Esophagus muscularis mucosa (tissue), 4 donors: ENCODE measurements around the gene KRT13. TPM values are rescaled to one million over a fixed set of nuclear protein-coding genes. Genes with fewer than 3 reads are reported as not detected.

Experiments used
- DNase-seq: peaks from one replicate; pipeline ENCODE4 v3.0.0-alpha.2; 2017; ENCODE audit errors: extremely low spot score
- H3K27ac ChIP-seq, 4 donors: fragments of 200-600 bp; sonication (generic); replicated peaks in 1 of 4; 1 replicate in 3 of 4; 2 replicates in 1 of 4; pipeline ENCODE4 v1.5.1; 2016 to 2019; ENCODE audit warnings: mild to moderate bottlenecking in 1 of 4
- H3K27me3 ChIP-seq, 4 donors: fragments of 200-600 bp; sonication (generic); one replicate each; pipeline versions ENCODE4 v1.5.1 to v1.6.0; 2016 to 2019
- H3K36me3 ChIP-seq, 4 donors: fragments of 200-600 bp; sonication (generic); one replicate each; pipeline ENCODE4 v1.5.1; 2016 to 2019
- H3K4me1 ChIP-seq, 4 donors: fragments of 200-600 bp; sonication (generic); one replicate each; pipeline ENCODE4 v1.5.1; 2016 to 2019
- H3K4me3 ChIP-seq, 4 donors: fragments of 200-600 bp; sonication (generic); 1 replicate in 2 of 4; 2 replicates in 2 of 4; pipeline ENCODE4 v1.5.1; 2016 to 2019; ENCODE audit warnings: mild to moderate bottlenecking in 4 of 4, moderate library complexity in 1 of 4
- H3K9me3 ChIP-seq, 4 donors: fragments of 200-600 bp; sonication (generic); 1 replicate in 3 of 4; 2 replicates in 1 of 4; pipeline ENCODE4 v1.5.1; 2016 to 2019
- EP300 ChIP-seq: sonication (generic); formaldehyde crosslinking; IDR thresholded peaks from one replicate; pipeline ENCODE4 v1.6.1; 2017; ENCODE audit warnings: antibody characterized with exemption
- POLR2A ChIP-seq: fragments of 450-650 bp; IDR thresholded peaks from one replicate; pipeline ENCODE4 v1.6.1; 2017; ENCODE audit warnings: antibody characterized with exemption, moderate library complexity, mild to moderate bottlenecking, low read depth
- POLR2AphosphoS5 ChIP-seq, 2 donors: sonication (generic); formaldehyde crosslinking; IDR thresholded peaks; one replicate each; pipeline ENCODE4 v1.6.1; 2017; ENCODE audit warnings: antibody characterized with exemption in 2 of 2
- WGBS: methylation state at CpG from one replicate; pipeline ENCODE4 v1.1.5; 2018; 5-methylcytosine and 5-hydroxymethylcytosine counted together
- intact Hi-C: fragments of 100-400 bp; cut with DNase I; formaldehyde crosslinking; loops from one replicate; pipeline ENCODE4 v1.15.1; 2023
- total RNA-seq, 4 donors: library from RNA; depleted of rRNA; stranded (reverse); fragments of >200 nt; gene quantifications; one replicate each; pipeline versions ENCODE4 v1.1.0 to v1.2.1, GENCODE V29; 2016
- TF ChIP-seq, protein P1 (sequence below), 3 experiments: fragments of 200-600 bp in 2 of 3; fragments of 450-650 bp in 1 of 3; sonication (generic) in 2 of 3; IDR thresholded peaks; one replicate each; pipeline ENCODE4 v1.5.1; 2017 to 2019; ENCODE audit warnings: antibody characterized with exemption in 3 of 3, mild to moderate bottlenecking in 2 of 3, moderate library complexity in 1 of 3

KRT13 gene
- total RNA-seq, 4 donors from 2014 or later, result 0.39 to 23.3 (median 0.52) TPM; not detected in 1

DNA sequence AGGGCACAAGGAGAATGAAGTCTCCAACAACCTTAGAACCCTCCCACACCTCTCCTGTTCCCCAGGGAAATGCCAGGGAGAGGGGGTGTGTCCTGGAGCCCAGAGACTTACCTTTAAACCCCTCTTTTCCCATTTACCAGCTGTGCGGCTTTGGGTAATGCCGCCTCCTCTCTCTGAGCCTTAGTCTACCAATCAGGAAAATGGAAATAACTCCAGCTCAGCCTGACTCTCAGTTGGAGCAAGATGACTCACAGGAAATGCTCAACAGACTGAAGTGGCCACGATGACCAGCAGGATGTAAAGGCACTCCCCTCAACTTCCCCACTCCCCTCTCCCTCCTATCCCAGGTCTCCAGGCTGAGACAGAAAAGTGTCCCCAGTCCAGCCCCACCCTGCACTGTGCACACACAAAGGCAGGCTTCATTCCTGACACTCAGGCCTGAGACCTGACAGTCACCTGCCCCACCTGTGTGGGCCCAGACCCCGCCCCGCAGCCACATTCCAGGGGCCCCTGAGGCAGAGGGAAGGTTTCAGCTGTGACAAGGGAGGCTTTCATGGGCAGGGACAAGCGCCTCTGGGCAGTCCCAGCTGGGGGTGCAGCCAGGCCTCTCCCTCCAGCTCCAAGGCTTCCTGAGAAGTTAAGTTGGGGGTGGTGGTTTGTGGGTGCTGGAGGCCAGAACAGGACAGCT is 16.3 kb upstream of the KRT13 start:
- H3K27me3 ChIP-seq, result peaks cover 0 to 40% (median under 1%) of the 10 kb centered on the region in 4 donors
- intact Hi-C loops, result no loop called here
- H3K27ac ChIP-seq, result no peak overlapping the region
- no peak for DNase-seq
- H3K4me3 ChIP-seq, result no peak overlapping the region
- no peak for TF ChIP-seq POLR2A
- no peak for TF ChIP-seq EP300
- TF ChIP-seq POLR2AphosphoS5 (IDR thresholded peaks at IDR 0.05), result no peak
- 72% methylated on average over 3 of the region's 6 CpGs for WGBS
- H3K9me3 ChIP-seq, result no peaks in the 10 kb centered on the region
- no peaks in the 10 kb centered on the region for H3K36me3 ChIP-seq
- no peaks in the 10 kb centered on the region for H3K4me1 ChIP-seq

DNA sequence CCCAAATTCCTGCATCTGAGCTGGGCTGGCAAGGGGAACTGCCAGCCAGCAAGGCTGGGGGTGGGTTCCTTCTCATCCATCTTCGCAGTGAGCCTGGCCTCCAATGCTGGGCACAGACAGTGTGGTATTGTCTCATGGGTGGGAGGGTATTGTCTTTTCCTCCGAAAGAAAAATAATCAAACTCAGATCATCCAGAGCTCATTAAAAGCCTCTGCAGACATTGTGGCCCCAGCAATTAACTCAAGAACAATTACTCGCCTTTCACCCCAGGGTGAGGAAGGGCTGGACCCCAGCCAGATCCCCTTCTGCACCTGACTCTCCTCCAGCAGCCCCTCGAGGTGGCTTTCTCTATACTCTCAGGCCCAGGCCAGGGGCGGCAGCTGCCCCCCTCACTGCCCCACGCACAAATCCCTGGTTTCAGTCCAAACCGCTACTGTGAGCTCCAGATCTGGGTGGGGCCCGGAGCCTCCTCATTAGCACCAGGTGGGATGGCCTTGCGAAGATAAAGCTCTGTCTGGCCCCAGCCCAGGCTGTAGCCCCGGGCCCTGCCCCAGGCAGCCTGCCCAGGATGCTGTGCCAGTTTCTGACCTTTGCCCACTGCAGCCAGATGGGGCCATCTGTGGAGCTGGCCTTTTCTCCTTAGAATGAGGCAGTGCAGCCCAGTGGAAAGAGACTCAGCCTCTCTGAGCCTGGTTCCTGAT is 15.6 kb upstream of the KRT13 start:
- Histone ChIP-seq H3K36me3 (no peaks in the 10 kb centered on the region), H3K4me1 (no peaks in the 10 kb centered on the region), H3K4me3 (no peak overlapping the region), H3K9me3 (no peaks in the 10 kb centered on the region), H3K27ac (no peak overlapping the region), H3K27me3 (peaks cover 0 to 40% (median 0%) of the 10 kb centered on the region in 4 donors)
- TF ChIP-seq EP300, result no peak
- no peak for TF ChIP-seq POLR2A
- TF ChIP-seq POLR2AphosphoS5 (IDR thresholded peaks at IDR 0.05), result no peak
- TF ChIP-seq, protein P1, sequence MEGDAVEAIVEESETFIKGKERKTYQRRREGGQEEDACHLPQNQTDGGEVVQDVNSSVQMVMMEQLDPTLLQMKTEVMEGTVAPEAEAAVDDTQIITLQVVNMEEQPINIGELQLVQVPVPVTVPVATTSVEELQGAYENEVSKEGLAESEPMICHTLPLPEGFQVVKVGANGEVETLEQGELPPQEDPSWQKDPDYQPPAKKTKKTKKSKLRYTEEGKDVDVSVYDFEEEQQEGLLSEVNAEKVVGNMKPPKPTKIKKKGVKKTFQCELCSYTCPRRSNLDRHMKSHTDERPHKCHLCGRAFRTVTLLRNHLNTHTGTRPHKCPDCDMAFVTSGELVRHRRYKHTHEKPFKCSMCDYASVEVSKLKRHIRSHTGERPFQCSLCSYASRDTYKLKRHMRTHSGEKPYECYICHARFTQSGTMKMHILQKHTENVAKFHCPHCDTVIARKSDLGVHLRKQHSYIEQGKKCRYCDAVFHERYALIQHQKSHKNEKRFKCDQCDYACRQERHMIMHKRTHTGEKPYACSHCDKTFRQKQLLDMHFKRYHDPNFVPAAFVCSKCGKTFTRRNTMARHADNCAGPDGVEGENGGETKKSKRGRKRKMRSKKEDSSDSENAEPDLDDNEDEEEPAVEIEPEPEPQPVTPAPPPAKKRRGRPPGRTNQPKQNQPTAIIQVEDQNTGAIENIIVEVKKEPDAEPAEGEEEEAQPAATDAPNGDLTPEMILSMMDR (IDR thresholded peaks at IDR 0.05), result no peak
- DNase-seq, result no peak
- intact Hi-C loops, result no loop called here
- 77% methylated on average over 3 of the region's 10 CpGs for WGBS

DNA sequence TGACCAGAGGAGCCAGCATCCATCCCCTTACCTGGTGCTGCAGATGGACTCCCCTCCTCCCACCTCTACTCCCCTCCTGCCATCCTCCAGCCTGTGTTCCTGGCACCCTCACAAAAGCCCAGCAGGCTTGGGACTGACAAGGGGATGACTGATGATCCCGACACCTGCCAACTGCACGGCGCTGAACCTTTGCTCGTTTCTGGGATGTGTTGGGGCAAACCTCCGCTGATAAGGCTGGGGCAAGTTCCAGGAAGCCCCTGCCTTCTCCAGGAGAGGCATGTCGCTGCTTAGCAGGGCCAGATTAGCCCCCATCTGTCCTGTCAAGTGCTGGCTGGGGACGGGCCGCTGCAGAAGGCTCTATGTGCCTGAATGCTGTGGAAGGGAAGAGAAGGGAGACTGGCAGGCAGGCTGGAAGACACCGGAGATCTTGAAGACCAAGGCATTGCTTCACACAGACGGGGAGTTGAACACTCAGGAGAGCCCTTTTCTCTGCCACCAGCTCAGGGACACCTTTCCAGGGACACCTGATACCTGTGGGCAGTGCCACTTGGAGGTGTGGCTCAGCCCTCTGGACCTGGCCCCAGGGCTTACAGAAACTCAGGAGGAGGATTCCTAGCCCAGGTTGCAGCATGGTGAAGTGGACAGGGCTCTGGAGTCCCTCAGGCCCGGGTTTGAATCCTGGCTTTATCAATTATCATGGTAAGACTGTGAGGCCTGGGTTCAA is 14.3 kb upstream of the KRT13 start:
- intact Hi-C loops, result no loop called here
- no peak overlapping the region for H3K4me3 ChIP-seq
- H3K9me3 ChIP-seq, result no peaks in the 10 kb centered on the region
- 47% methylated on average over 5 of the region's 11 CpGs for WGBS
- no peaks in the 10 kb centered on the region for H3K36me3 ChIP-seq
- no peak overlapping the region for H3K27ac ChIP-seq
- TF ChIP-seq POLR2AphosphoS5 (IDR thresholded peaks at IDR 0.05), result no peak
- TF ChIP-seq POLR2A, result no peak
- no peak for TF ChIP-seq EP300
- TF ChIP-seq, protein P1 (IDR thresholded peaks at IDR 0.05), result no peak
- DNase-seq, result no peak
- no peaks in the 10 kb centered on the region for H3K4me1 ChIP-seq
- peaks cover 0 to 43% (median 0%) of the 10 kb centered on the region in 4 donors for H3K27me3 ChIP-seq

DNA sequence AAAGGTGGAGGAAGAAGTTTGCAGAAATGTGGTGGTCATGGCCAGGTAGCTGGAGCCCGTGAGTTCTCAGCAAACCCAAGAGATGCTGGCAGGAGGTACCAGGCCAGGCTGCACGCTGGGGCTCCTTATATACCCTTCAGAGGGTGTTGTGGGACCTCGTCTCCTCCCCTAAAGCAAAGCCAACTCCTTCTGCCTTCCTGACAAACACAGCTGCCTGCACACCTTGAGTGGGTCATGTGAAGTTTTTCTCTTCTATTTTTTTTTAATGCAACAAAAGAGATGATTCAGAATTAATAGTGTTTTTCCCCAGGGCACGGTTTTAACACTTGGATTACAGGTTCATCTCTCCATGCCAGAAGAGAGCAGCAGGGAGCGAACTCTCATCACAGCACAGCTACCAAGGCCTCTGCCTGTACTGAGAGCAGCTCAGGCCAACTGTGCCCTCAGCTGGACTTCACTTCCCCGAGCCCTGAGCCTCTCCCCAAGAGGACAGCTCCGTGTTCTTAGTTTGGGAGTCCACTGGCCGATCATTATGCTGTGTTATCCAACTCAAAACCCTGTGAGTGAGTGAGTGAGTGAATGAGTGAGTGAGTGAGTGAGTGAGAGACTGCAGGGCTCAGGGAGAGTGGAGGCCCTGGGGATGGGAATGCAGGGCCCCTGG is 13.5 kb upstream of the KRT13 start, which contains the start of gene KRT15:
TSS of gene KRT15 (minus strand) at position 102 of the 661 bp plus-strand sequence. CDS start at position 39, 63 bp downstream.
- Histone ChIP-seq H3K27ac (no peak within 1 kb of the TSS), H3K4me1 (no peaks in the 10 kb centered on the region), H3K4me3 (no peak within 1 kb of the TSS), H3K36me3 (no peaks in the 10 kb centered on the region), H3K9me3 (no peaks in the 10 kb centered on the region), H3K27me3 (peaks cover 0 to 44% (median 0%) of the 10 kb centered on the region in 4 donors)
- 70% methylated on average over 7 of the region's 8 CpGs for WGBS
- DNase-seq, result no peak
- intact Hi-C loops, result no loop called here
- TF ChIP-seq, protein P1 (IDR thresholded peaks at IDR 0.05), result no peak
- TF ChIP-seq POLR2A (no peak), EP300 (no peak), POLR2AphosphoS5 (IDR thresholded peaks at IDR 0.05) (no peak)
